DOHH2 (cell line): ENCODE data around the gene ANXA10.

Source experiments
- H3F3A ChIP-seq: fragments of 200-600 bp; sonication (generic), shearing (Covaris generic); 2 replicates; pipeline ENCODE4 v1.6.0; 2016; ENCODE audit warnings: antibody characterized with exemption, mild to moderate bottlenecking; ENCODE audit not compliant: control insufficient read depth, insufficient read depth
- H3K27ac ChIP-seq: fragments of 200-600 bp; sonication (generic); 2 replicates; pipeline ENCODE4 v1.5.1; 2014; ENCODE audit warnings: low read depth, mild to moderate bottlenecking, low read length, moderate library complexity
- H3K27me3 ChIP-seq: fragments of 200-600 bp; sonication (generic); 2 replicates; pipeline ENCODE4 v1.6.1; 2014; ENCODE audit warnings: mild to moderate bottlenecking, low read length, mixed read lengths; ENCODE audit not compliant: control insufficient read depth
- H3K36me3 ChIP-seq: fragments of 200-600 bp; sonication (generic); 2 replicates; pipeline ENCODE4 v1.6.1; 2014; ENCODE audit warnings: mild to moderate bottlenecking, low read length, moderate library complexity, mixed read lengths; ENCODE audit not compliant: control insufficient read depth
- H3K4me1 ChIP-seq: fragments of 200-600 bp; sonication (generic); 2 replicates; pipeline ENCODE4 v1.6.1; 2014; ENCODE audit warnings: mild to moderate bottlenecking, low read length, mixed read lengths; ENCODE audit not compliant: control insufficient read depth
- H3K4me2 ChIP-seq: fragments of 200-600 bp; sonication (generic); 2 replicates; pipeline ENCODE4 v1.6.0; 2014; ENCODE audit warnings: mild to moderate bottlenecking, low read length, moderate library complexity
- H3K4me3 ChIP-seq: fragments of 200-600 bp; sonication (generic); 2 replicates; pipeline ENCODE4 v1.5.1; 2014; ENCODE audit warnings: mild to moderate bottlenecking, low read length, mixed read lengths
- H3K79me2 ChIP-seq: fragments of 200-600 bp; sonication (generic); 2 replicates; pipeline ENCODE4 v1.6.1; 2014; ENCODE audit warnings: mild to moderate bottlenecking, low read length, mixed read lengths; ENCODE audit not compliant: control insufficient read depth
- H3K9me2 ChIP-seq: fragments of 200-600 bp; sonication (generic); replicated peaks from 2 replicates; pipeline ENCODE4 v1.6.1; 2014; ENCODE audit warnings: mild to moderate bottlenecking, low read length, mixed read lengths; ENCODE audit not compliant: control insufficient read depth
- H3K9me3 ChIP-seq: fragments of 200-600 bp; sonication (generic); 2 replicates; pipeline ENCODE4 v1.6.1; 2014; ENCODE audit warnings: antibody characterized with exemption, low read length, mixed read lengths; ENCODE audit not compliant: control insufficient read depth, insufficient read depth
- H4K20me1 ChIP-seq: fragments of 200-600 bp; sonication (generic); 2 replicates; pipeline ENCODE4 v1.6.0; 2014; ENCODE audit warnings: low read depth, mild to moderate bottlenecking, antibody characterized with exemption, low read length, moderate library complexity; ENCODE audit not compliant: control insufficient read depth, insufficient read depth
- EZH2phosphoT487 ChIP-seq: fragments of 200-600 bp; sonication (generic); IDR thresholded peaks from 2 replicates; pipeline ENCODE4 v1.6.1; 2017; ENCODE audit warnings: borderline replicate concordance, mild to moderate bottlenecking, antibody characterized with exemption, low read length, moderate library complexity, mixed read lengths
- TF ChIP-seq, protein P1 (sequence below): fragments of 200-600 bp; sonication (generic); IDR thresholded peaks from one replicate; pipeline ENCODE4 v1.5.1; 2014; ENCODE audit warnings: antibody characterized with exemption, mild to moderate bottlenecking, low read depth, low read length; ENCODE audit not compliant: poor library complexity, severe bottlenecking

The ANXA10 gene

DNA sequence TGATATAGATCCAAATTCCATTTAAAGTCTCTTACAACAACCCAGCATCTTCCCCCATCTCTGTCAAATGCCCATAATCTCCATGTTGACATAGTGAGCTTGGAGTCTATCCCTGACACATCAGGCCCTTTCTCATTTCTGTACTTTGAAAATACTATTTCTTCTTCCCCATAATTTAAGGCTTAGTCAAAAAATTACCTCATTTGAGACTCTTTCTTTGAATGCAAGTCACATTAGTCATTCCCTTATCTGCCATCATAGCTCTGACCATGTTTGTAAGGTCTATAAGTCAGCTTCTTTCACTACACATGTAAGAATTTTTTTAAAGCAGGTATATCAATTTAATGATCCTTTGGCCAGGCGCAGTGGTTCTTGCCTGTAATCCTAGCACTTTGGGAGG lies 126.3 kb downstream of the ANXA10 start:
- Histone ChIP-seq H3K27ac (no peak overlapping the region), H3F3A (no peaks in the 10 kb centered on the region), H3K4me1 (no peaks in the 10 kb centered on the region), H3K9me2 (no peaks in the 10 kb centered on the region), H3K36me3 (no peaks in the 10 kb centered on the region), H3K4me3 (no peak overlapping the region), H3K4me2 (no peak overlapping the region), H3K9me3 (no peaks in the 10 kb centered on the region), H3K27me3 (no peaks in the 10 kb centered on the region), H4K20me1 (no peaks in the 10 kb centered on the region), H3K79me2 (no peaks in the 10 kb centered on the region)
- TF ChIP-seq, protein P1, sequence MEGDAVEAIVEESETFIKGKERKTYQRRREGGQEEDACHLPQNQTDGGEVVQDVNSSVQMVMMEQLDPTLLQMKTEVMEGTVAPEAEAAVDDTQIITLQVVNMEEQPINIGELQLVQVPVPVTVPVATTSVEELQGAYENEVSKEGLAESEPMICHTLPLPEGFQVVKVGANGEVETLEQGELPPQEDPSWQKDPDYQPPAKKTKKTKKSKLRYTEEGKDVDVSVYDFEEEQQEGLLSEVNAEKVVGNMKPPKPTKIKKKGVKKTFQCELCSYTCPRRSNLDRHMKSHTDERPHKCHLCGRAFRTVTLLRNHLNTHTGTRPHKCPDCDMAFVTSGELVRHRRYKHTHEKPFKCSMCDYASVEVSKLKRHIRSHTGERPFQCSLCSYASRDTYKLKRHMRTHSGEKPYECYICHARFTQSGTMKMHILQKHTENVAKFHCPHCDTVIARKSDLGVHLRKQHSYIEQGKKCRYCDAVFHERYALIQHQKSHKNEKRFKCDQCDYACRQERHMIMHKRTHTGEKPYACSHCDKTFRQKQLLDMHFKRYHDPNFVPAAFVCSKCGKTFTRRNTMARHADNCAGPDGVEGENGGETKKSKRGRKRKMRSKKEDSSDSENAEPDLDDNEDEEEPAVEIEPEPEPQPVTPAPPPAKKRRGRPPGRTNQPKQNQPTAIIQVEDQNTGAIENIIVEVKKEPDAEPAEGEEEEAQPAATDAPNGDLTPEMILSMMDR = no peak
- no peak for TF ChIP-seq EZH2phosphoT487

DNA sequence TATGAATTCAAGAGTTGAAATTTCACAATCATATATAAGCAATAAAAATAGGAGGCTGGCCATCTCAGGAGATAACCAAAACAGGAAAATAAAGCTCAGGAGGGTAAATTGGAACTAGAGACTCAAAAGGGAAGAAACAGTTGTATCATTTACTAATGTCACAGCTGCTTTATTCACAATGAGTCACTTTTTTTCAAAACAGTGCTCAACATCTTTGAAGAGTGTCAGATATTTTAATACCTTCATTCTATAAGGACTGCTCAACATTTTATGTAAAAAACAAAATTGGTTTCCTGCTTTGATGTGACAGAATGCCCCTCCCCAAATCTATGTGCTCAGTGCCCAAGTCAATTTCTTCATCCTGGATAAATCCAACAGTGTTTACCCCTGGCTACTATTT lies 128.6 kb downstream of the ANXA10 start:
- no peaks in the 10 kb centered on the region for H3K27me3 ChIP-seq
- H3K36me3 ChIP-seq = no peaks in the 10 kb centered on the region
- H3K9me3 ChIP-seq = no peaks in the 10 kb centered on the region
- H3K9me2 ChIP-seq = no peaks in the 10 kb centered on the region
- H3K4me2 ChIP-seq = no peak overlapping the region
- TF ChIP-seq, protein P1 = no peak
- TF ChIP-seq EZH2phosphoT487 = no peak
- no peak overlapping the region for H3K4me3 ChIP-seq
- no peak overlapping the region for H3K27ac ChIP-seq
- H3K4me1 ChIP-seq = no peaks in the 10 kb centered on the region
- no peaks in the 10 kb centered on the region for H3F3A ChIP-seq
- no peaks in the 10 kb centered on the region for H3K79me2 ChIP-seq
- H4K20me1 ChIP-seq = no peaks in the 10 kb centered on the region

DNA sequence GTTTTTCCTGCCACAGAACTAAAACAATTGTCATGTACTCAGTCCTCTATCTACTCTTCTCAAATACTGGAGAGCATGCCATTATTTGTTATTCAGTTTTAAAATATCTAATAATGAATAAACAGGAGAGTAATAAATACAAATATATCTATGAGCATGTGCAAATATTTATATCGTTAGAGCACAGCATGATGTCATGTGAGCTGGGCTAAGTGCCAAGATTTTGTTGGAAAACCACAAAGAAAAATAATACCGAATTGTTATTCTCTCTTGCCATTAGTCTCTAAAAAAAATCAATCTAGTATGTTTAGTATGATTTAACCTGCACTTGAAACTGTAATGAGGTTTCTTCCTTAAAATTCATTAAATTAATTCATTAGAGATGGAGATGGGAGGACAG lies 129.0 kb downstream of the ANXA10 start:
- no peaks in the 10 kb centered on the region for H3F3A ChIP-seq
- no peak overlapping the region for H3K4me2 ChIP-seq
- no peaks in the 10 kb centered on the region for H3K9me2 ChIP-seq
- H3K36me3 ChIP-seq = no peaks in the 10 kb centered on the region
- no peaks in the 10 kb centered on the region for H4K20me1 ChIP-seq
- H3K9me3 ChIP-seq = no peaks in the 10 kb centered on the region
- no peaks in the 10 kb centered on the region for H3K79me2 ChIP-seq
- TF ChIP-seq, protein P1 = no peak
- no peak for TF ChIP-seq EZH2phosphoT487
- no peaks in the 10 kb centered on the region for H3K27me3 ChIP-seq
- no peak overlapping the region for H3K4me3 ChIP-seq
- H3K4me1 ChIP-seq = no peaks in the 10 kb centered on the region
- no peak overlapping the region for H3K27ac ChIP-seq
